Activated CD8-positive, alpha-beta memory T cell treated with anti-CD3 and anti-CD28 coated beads for 4 hours (primary cell): ENCODE measurements around the gene PIK3R1.

ENCODE experiments used
- DNase-seq, 2 donors: peaks; one replicate each; pipeline ENCODE4 v3.0.0-alpha.2; 2020; ENCODE audit warnings: low read depth in 2 of 2

The PIK3R1 gene

DNA sequence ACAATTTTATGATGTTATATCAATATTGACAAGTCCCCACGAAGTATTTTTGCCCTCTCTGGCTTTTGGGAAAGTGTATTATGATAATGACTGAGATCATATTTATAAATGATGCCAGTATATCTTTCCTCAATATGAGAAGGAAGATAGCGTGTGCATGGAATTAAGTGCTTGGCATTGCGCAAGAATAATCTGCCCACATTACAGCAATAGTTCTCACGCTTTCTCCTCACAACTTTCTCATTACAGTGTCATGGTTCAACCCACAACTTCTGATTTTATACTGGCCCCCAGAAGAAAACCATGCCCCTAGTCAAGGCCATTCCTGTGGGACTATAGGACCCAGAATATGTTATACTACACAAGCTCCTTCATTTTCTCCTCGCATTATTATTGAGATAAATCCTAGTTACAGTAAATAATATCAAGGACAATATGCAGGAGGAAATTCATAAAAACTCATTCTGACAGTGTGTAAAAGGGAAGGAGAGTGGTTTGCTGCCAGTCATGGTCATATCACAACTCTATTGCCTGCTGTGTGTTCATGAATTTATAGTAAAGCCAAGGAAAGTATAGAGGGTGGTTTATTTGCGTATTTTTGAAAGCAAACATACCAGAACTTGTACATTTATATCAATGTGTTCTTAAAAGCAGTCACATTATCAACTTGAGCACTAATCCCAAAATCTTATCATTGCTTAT lies 114.1 kb downstream of the PIK3R1 start:
- DNase-seq, result no peak

GRCh38 chr5:68330574-68330973 lies 115.0 kb downstream of the PIK3R1 start:
- DNase-seq, result no peak

DNA sequence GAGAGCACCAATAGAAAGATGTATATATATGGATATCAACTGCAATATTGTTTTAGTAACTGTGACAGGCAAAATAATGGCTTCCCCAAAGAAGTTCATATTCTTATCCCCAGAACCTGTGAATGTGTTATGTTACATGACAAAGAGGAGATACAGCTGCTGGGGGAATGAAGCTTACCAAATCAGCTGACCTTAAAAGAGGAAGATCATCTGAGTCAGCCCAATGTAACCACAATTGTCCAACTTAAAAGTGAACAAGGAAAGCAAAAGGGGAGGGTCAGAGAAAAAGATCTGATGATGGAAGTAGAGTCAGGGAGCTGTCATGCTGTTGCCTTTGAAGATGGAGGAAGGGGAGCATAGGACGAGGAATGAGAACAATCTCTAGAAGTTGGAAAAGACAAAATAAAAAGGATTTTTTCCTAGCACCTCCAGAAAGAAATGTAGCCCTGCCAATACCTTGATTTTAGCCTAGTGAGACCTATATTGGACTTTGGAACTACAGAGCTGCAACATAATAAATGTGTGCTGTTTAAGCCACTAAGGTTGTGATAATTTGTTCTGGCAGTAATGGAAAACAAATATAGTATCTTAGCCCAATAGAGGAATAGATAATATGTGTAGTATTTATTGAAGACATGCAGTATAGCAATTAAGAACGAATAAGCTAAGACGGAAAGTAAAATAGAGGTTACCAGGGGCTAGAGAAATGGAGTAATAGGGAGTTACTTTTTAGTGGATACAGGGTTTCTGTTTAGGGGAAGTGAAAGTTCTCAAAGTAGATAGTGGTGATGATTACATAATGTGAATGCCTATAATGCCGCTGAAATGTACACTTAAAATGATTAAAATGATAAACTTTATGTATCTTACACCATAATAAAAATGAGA lies 115.9 kb downstream of the PIK3R1 start:
- no peak for DNase-seq

GRCh38 chr5:68332080-68332451 lies 116.5 kb downstream of the PIK3R1 start:
- no peak for DNase-seq

DNA sequence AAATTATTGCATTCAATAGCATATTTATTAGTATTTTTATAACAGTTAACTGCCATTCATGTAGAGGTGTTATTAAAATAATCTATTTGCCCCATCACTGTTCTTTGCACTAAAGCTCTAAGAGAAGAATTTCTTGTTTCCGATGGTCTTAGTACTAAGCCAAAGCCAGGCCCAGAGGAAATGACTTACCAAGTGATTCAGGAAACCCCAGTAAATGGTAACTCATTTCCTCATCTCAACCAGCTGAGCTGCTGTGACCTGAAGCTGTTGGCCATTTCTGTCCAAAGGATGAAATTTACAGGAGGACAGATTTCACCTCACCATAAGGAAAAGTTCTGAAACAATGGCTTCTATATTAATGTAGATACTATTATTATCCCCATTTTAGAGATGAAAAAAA lies 117.0 kb downstream of the PIK3R1 start:
- no peak for DNase-seq

GRCh38 chr5:68333649-68334552 lies 118.3 kb downstream of the PIK3R1 start:
- DNase-seq, result no peak

DNA sequence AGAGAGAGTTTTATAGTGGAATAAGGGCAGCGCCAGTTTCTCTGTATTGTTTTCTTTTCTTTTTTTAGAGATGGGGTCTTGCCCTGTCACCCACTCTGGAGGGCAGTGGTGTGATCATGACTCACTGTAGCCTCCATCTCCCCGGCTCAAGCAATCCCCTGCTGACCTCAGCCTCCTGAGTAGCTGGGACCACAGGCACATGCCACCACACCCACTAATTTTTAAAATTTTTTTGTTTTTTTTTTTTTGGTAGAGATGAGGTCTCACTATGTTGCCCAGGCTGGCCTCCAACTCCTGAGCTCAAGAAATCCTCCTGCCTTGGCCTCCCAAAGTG lies 119.0 kb downstream of the PIK3R1 start:
- DNase-seq, result no peak

- no peak for DNase-seq
Measured at GRCh38 chr5:68335075-68335474, 119.5 kb downstream of the PIK3R1 start.

- DNase-seq, result no peak
Measured at GRCh38 chr5:68336200-68336599, 120.6 kb downstream of the PIK3R1 start.

DNA sequence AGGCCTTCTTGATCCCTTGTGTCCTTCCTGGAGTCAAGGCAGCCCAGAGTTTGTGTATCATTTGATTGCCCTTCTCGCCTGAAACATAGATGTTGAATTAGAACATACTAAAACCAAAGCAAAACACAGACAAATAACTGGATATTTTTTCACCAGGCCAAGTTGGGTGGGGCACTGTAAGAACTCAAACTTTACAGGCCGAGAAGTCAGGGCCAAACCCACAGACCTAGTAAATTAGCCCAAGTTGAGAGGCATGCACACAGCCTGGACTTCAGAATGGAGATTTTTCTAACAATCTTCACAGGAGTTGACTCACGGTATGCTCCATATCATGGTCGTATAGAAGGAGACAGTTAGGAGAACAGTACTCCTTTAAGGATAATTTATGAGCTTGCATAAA lies 121.7 kb downstream of the PIK3R1 start:
- DNase-seq, result no peak

GRCh38 chr5:68339921-68340321 lies 124.4 kb downstream of the PIK3R1 start:
- no peak for DNase-seq

GRCh38 chr5:68341006-68341405 lies 125.5 kb downstream of the PIK3R1 start:
- DNase-seq, result no peak

DNA sequence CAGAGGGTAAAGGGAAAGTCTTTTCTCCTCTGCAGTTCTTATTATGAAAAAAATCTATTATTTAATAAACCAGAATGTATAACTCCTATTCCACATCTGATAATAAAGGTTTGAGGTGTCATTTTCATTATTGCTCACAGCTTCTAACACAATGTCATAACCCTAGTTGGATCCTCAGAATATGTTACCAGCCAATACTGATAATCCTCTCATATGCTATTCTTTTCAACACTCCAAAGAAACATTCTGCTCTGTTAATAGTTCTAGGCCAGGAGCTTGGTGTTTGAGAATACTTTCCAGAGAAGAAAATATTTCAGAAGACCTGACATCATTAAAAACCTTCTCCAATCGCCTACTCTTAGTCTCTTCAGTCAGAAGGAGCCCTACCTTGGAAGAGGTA lies 127.1 kb downstream of the PIK3R1 start:
- DNase-seq, result no peak

DNA sequence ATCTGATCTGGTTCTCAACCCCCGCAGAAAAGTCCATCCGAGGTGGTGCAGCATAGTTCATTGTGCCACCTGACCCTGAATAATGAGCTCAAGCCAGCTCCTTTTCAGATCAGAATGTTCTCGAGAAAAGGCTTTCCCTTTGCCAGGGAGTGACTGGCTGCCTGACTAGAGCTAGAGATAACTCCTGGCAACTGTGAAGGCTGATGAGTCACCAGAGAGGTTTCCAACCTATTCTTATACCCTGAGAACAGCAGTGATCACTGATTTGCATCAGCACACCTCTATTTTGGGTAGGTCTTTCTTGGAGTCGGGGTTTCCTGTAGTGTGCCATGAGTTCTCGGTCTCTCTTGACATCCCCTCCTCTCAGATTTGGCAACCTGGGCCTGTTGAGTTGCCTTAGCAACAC lies 127.9 kb downstream of the PIK3R1 start:
- peak in 1 of 2 donors; percentile 9 for DNase-seq

GRCh38 chr5:68344447-68345111 lies 129.0 kb downstream of the PIK3R1 start:
- DNase-seq, result no peak

DNA sequence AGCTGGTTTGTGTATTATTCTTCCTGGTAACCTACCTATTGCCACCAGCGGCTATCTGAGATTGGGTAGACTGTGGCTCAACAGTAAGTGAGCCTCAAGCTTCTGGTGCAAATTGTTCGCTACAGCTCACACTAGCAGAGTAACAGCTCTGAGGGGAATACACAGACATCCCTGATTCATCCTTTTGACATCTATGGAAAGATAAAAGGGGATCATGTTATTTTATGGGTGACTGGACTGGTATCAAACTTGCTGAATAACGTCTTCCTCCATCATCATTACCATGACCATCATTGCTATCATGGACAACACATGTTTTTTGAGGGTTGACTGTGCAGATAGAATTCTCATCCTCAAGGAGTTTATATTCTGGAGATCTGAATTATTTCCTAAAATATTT lies 129.6 kb downstream of the PIK3R1 start:
- no peak for DNase-seq

- DNase-seq, result no peak
Measured at GRCh38 chr5:68345582-68345981, 130.0 kb downstream of the PIK3R1 start.

GRCh38 chr5:68347536-68347935 lies 132.0 kb downstream of the PIK3R1 start:
- DNase-seq, result no peak

GRCh38 chr5:68348447-68349222 lies 133.1 kb downstream of the PIK3R1 start:
- no peak for DNase-seq

GRCh38 chr5:68350176-68350575 lies 134.6 kb downstream of the PIK3R1 start:
- no peak for DNase-seq
